Esophagus squamous epithelium (tissue), 4 donors: Measurements from ENCODE around the gene TBC1D1.

Source experiments
- CTCF ChIP-seq, 6 experiments: fragments of 450-650 bp in 4 of 6; fragments of 200-600 bp in 2 of 6; sonication (generic) in 2 of 6; IDR thresholded peaks; one replicate each; pipeline ENCODE4 v1.5.1; 2016 to 2019; ENCODE audit warnings: antibody characterized with exemption in 6 of 6, mild to moderate bottlenecking in 4 of 6, moderate library complexity in 4 of 6
- POLR2A ChIP-seq, 4 donors: fragments of 450-650 bp; IDR thresholded peaks; one replicate each; pipeline ENCODE4 v1.6.1; 2017; ENCODE audit warnings: antibody characterized with exemption in 4 of 4, mild to moderate bottlenecking in 4 of 4, moderate library complexity in 3 of 4

GRCh38 chr4:38169524-38169923 is 278.6 kb downstream of the TBC1D1 start:
- TF ChIP-seq CTCF (IDR thresholded peaks at IDR 0.05) (peak in 2 of 6 experiments; percentile 15 to 36), POLR2A (IDR thresholded peaks at IDR 0.05) (no peak)
